ENCODE data around the gene STK11.

- no peak for TF ChIP-seq POLR2A (IDR thresholded peaks at IDR 0.05)
- no peak for TF ChIP-seq CTCF (IDR thresholded peaks at IDR 0.05)
These were observed 20.1 kb downstream of the STK11 start for GRCh38 chr19:1225440-1226226.

All from body of pancreas (tissue), 4 donors.